Tibial nerve (tissue), 4 donors: ENCODE results near the gene CD80.

Source experiments
- EP300 ChIP-seq, 2 donors: sonication (generic); formaldehyde crosslinking; IDR thresholded peaks; one replicate each; pipeline ENCODE4 v1.6.1; 2017; ENCODE audit warnings: antibody characterized with exemption in 2 of 2, mild to moderate bottlenecking in 1 of 2
- POLR2A ChIP-seq, 2 donors: fragments of 450-650 bp; IDR thresholded peaks; one replicate each; pipeline ENCODE4 v1.6.1; 2017; ENCODE audit warnings: antibody characterized with exemption in 2 of 2, mild to moderate bottlenecking in 2 of 2, moderate library complexity in 2 of 2
- TF ChIP-seq, protein P1 (sequence below), 5 experiments: fragments of 200-600 bp in 3 of 5; fragments of 450-650 bp in 2 of 5; sonication (generic) in 3 of 5; IDR thresholded peaks; one replicate each; pipeline ENCODE4 v1.5.1; 2016 to 2019; ENCODE audit warnings: antibody characterized with exemption in 5 of 5, mild to moderate bottlenecking in 3 of 5, moderate library complexity in 2 of 5

DNA sequence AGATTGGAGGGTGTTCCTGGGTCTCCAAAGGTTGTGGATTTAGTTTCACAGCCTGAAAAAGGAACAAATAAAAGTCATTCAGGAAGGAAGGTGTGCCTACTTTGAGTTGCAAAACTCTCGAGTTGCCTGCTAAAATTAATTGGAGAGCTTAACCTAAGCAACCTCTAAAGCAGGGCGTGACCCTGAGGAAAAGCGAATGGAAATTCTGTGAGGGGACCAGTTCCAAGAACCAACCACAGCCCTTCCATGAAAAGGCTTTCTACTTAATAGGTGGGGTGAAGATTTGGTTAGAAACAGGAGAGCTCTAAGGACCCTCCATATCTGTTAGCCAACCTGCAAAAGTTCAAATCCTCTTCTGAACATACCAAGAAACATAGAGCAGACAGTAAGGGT is 1.5 kb downstream of the CD80 start:
- TF ChIP-seq, protein P1, sequence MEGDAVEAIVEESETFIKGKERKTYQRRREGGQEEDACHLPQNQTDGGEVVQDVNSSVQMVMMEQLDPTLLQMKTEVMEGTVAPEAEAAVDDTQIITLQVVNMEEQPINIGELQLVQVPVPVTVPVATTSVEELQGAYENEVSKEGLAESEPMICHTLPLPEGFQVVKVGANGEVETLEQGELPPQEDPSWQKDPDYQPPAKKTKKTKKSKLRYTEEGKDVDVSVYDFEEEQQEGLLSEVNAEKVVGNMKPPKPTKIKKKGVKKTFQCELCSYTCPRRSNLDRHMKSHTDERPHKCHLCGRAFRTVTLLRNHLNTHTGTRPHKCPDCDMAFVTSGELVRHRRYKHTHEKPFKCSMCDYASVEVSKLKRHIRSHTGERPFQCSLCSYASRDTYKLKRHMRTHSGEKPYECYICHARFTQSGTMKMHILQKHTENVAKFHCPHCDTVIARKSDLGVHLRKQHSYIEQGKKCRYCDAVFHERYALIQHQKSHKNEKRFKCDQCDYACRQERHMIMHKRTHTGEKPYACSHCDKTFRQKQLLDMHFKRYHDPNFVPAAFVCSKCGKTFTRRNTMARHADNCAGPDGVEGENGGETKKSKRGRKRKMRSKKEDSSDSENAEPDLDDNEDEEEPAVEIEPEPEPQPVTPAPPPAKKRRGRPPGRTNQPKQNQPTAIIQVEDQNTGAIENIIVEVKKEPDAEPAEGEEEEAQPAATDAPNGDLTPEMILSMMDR (IDR thresholded peaks at IDR 0.05): no peak
- no peak for TF ChIP-seq POLR2A (IDR thresholded peaks at IDR 0.05)
- TF ChIP-seq EP300 (IDR thresholded peaks at IDR 0.05): no peak
